Fibroblast of skin of back (primary cell): ENCODE results near the gene RERE.
A peak's percentile ranks its signal among the peaks of the same experiment; 100 is the strongest.

ENCODE experiments used
- DNase-seq: peaks from one replicate; pipeline ENCODE4 v3.0.0-alpha.2; 2013

The RERE gene

DNA sequence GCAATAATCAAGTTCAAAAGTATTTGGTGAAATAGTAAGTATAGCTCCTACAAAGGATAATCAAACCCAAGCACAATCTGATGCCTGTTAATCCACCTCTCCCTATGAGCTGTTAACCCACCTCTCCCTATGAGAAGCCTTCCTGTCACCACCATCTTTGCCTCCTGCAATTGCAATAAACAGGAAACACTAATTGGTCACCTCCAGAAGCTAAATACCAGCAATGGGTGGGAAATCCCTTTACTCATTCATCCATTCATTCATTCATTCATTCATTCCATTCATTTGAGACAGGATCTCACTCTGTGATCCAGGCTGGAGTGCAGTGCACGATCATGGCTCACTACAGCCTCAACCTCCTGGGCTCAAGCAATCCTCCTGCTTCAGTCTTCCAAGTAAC is 132.8 kb downstream of the RERE start:
- DNase-seq: no peak

DNA sequence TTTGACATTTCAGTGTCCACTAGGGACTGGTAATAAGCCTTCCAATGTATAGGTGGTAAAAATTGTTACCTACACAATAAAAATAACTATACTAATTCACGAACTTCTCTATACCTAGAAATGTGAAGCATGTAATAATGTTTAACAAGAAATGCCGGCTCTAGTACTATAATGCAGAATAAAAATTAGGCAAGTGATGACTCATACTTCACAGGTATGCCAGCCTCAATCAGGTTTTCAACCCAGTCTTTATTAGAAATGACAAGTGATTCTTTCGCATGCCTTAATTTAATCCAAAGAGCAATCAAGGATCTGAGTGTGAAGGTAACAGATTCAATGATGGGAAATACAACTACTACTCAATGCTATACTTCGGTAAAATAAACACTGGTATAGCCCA is 134.9 kb downstream of the RERE start:
- no peak for DNase-seq

DNA sequence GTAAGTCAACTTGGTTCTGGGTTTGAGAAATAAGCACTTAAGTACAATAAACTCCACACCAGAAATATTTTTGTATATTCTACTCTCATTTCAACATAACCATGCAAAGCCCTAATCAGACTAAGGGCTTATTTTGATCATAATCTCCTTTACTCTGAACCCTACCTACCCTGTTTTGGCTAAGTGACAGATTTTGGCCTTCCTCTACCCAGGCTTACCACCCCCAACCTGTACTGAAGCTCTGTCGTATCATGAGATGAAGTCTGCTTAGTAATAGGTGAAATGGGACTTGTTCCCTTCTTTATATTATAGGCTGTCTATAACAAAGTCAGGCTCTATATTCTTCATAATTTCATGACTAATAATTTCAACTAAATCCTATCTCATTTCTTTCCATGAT is 135.5 kb downstream of the RERE start:
- DNase-seq: no peak

DNA sequence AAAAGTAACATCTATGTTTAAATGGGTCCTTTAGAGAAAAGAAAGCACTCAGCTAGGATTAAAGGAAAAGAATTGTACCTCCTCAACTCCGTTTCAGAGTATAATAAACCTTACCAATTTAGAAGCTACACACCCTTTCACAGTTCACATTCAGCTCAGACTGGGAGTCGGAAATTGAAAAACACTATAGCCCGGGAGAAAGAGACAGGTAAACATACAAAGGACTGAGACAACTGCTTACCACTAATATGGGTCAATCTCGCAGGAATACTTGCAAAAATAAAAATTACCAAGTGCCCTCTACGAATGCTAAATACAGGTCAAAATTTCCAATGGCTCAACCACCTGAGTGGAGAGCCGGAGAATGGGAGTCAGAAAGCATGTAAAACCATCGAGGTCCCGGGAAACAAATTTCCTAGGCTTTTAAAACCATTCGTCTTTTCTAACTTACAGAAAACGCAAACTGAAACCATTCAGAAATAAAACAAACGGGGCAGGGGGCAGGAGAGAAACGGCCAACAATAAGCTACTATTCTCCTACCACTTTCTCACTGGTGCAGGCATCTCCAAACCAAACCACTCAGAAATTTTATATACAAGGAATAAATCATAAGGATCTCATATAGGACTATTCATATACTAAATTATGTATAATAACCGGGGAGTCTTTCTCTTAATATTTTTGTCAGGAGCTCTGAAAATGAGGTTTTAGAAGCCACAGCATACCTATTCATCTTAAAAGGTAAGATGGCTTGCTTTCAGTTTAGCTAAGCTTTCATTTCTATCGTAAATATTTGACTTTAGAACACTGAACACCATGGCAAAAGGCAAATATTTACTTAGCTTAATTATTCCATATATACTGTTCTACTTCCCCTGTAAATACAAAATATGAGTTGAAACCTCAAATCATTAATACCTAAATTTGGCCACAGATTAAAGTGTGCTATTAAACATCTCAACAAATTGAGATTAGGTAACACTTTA is 136.5 kb downstream of the RERE start:
- no peak for DNase-seq

DNA sequence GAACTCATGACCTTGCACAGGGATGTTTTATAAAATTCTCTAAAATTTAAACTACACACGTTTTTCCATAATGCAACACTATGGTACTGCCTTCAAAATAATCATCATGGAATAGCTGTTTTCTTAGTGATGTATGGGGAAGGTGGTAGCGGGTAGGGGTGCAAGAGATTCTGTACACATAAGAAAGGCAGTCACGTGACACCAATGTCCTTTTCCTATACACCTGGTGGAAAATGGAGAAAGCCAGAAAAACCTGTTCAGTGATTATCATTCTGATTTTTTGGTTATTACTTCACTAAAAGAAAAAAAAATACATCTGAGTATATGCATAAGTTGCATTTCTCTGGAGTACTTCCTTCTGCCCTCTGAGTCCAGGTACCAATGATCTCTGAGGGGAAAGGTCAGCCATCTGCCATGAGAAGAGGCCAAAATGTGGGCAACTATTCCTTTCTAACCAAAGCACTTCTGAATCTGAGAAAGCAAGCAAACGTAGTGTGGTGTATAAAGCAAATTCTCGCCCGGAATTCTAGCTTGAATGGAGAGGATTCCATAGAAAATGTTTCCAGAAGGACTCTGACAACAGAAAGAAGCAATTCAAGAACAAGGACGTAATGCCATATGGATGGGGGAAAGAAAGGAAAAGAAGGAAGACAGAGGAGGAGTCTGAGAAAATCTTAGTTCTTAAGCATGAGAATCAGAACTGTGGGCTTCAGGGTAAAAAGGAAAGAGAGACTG is 137.3 kb downstream of the RERE start:
- no peak for DNase-seq

DNA sequence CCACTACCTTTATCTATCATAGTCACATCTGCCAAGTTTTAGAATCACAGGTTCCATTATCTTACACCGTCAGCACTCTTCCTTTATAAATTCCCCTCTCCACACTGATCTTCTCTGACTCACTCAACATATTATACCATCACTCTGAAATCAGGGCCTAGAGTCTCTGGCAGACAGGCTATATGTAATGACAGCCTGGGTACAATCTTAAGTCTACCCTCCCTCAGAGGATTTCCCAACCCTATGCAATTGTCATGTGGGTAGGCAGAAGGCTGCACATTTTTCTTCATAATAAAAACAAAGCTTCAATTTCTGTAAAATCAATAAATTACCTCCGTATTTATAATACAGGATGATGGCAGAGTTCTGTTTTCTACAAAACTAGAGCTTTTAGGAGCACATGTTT is 138.0 kb downstream of the RERE start:
- peak; percentile 73 for DNase-seq

DNA sequence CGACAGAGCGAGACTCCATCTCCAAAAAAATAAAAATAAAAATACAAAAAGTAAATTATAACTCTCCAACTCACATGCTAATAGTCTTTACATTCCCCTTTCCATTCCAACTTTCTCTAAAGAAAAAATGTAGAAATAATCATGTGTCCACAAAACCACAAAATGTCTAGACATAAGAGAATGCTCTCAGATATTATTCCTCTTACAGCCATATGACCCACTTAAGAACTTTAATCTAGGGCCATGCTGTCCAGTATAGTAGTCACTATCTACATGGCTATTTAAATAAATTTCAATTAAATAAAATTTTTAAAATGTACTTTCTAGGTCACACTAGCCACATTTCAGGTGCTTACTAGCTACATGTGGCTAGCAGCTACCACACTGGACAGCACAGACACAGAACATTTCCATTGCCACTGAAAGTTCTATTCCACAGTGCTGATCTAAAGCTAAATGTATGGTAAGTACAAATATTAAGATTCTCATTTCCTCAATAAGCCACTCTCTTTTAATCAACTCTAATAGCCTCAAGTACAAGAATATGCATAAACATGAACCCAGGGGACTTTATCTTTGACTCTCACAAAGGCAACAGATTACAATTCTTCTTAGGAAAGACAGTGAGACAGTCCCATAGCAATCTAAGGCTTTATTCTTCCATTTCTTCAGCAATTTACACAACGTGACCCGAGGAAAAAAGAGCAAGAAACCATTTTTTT is 138.6 kb downstream of the RERE start:
- DNase-seq: peak; percentile 72

DNA sequence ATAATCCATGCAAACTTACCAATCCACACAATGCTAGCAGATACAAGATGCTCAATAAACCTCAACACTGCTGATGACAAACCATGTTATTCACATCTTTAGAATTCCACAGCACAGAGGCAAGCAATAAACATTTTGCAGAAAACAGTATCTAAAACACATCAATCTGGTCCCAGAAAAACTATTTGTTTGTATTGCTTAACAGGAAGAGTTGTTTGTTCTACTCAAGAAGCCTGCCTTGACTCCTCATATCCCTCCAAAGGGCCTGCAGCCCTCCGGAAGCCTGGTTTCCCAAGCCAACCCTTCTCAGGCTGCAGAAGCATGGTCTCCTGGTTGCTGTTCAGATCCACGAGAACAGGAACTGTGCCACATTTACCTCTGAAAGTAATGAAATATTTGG is 139.7 kb downstream of the RERE start:
- DNase-seq: no peak

DNA sequence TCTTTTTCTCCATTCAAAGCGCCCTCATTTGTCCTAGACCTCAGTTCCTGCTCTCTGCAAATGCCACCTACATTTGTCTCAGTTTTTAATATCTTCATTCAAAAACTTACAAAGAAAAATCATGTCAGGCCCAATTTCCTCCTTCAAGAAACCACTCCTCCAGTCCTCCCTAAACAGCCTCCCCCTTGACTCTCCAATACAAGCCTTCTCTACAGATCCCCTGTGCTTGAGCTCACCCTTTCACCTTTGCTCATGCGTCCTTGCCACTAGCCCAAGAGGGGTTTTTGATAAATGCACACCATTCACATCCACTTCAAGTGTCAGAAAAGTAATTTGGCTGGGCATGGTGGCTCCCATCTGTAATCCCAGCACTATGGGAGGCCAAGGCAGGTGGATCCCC is 140.6 kb downstream of the RERE start:
- DNase-seq: no peak

DNA sequence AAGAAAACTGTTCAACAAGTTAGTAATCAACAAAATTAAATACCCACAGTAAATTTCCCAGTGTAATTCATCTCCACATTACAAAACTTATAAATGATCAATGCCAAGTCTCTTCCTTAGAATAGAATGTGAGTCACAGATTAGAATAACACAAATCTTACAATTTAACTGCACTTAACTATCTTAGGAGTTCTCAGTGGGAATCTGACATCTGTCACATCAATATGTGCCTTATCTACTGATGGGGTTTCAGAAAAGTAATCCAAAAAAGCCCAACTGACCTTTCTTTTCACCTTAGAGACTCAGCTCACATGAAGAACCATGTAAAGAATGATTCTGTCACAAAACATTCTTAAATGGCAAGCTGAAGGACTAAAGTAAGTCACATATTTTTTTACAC is 141.4 kb downstream of the RERE start:
- no peak for DNase-seq

DNA sequence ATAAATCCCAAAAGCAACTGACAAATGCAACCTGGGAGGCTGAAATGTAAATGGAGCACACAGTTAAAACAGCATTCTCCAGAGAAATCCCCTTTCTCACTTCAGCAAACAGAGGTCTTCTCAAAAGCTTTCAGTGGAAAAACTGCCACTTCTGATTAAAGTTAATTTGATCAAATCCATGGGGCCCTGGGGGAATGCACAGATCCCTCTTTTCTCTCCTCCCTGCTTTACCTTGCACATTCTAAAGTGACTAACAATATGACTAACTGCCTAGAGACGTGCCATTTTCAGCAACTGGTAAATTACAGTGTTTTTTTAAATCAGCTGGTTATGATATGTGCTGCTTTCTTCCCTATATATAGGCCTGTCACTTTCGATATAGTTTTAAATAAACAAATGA is 142.5 kb downstream of the RERE start:
- DNase-seq: peak; percentile 88

DNA sequence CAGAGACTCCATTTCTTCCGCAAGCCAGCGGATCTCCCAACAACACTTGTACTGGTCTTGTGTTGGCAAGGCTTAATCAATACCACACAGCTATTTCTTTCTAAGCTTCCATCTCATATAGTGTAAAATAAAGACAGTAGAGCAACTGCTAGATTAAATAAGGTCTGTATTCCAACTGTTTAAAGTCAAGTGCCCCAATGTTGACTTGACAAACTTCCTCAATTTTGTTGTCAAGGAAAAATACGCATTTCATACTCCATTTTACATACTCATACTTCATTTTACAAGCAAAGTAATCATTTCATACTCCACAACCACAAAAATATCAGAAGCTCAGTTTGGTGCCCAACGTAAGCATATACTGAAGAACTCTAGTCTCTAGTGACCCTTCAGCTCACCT is 143.0 kb downstream of the RERE start:
- DNase-seq: no peak

DNA sequence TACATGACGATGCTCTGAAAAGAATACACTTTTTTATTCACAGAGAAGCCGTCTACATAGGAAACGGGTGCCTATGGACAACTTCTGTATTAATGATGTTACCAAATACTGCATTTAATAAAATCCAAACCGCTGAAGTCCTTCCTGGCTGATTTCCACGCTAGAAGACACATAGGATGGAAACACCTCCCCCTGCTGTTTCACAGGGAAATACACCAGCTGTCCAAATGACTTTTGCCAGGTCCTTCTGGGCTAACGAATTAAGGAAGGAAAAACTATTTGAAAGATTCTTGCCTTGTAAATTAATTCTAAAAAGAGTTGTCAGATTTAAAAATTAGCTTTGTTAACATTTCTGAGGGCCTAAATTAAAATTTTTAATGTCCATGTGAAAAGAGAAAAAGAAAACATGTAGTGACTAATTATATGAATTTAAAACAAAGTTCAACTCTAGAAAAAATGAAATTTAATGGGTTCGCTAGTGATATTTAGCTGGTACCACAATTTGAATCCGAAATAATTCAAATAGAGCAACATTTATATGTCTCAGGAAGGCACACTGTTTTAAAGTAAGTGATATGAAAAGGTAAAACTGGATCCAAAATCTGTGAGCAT is 146.0 kb downstream of the RERE start:
- peak; percentile 74 for DNase-seq

DNA sequence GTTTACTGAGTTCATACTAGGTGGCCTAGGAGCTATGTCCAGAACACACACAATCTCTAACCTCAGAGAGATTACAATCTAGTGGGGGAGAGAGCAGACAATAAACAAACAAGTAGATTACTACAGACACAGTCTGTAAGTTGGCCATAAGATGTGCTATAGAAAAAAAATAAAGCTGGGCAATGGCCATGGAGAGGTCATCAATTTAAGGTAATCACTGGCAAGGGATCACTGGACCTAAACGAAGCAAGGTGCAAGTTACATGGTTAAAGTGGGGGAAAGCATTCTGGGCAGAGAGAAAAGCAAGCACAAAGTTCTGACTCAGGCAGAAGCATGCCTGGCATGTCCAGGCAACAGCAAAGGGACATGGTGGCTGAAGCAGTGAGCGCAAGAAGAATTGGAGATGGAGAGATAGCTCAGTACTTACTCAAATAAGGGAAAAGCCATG is 147.0 kb downstream of the RERE start:
- DNase-seq: peak; percentile 67

DNA sequence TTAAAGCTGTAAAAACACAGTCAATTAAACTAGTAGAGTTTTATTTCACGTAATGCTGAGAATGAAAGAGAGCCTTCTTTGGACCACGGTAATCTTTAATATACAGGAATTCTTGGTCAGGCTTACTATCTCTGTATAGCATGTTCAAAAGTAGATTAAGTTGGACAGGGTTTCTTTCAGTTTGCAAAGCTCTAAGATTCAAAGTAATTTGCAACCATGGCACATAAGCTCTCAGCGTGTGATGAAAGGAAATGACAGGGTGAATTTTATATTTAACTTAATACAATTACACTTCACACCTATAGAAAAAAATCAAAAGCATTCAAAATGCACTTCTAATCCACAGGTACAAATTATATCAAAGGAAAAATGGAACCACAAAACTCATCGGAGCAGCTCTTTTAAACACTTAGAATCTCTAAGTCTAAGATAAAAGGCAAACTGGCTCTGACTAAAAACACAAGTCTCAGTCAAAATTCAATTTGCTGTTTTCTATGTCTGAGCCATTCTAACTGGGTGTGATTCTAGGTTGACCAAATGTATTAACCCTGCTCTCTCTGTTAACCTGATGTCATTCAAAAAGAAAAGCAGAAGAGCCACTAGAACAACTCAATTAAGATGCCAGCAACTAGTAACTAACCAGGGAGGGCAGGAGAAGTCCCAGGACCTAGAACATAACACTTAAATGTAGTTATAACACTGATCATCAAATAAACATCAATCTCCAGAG is 147.7 kb downstream of the RERE start:
- DNase-seq: no peak

DNA sequence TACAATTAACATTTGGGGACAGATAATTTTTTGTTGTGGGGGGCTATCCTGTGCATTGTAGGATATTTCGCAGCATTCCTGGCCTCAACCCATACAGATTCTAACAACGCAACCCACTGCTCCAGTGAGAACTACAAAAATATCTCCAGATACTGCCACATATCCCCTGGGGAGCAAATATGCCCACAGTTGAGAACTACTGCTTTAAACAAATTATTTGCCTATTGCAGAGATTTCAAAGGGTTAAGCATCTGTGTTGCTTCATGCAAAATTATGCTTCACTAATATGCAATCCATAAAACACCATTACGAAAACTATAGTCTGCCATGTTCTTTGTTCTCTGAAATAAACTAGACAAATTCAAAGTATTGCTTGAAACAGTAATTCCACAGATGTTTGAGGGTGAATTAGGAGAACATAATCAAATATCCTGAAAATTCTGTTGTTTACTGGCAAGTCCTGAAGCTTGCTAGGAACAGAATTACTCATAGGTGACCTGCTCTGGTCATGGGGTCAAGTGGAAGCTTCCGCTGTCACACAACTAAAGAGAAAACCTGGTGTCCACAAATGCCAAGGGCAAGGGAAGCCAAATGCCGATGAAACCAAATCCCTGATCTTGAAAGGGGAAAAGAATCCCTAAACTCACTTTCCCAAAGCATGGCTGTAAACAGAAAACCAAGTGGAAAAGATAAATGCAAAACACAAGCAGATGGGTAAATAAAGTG is 149.4 kb downstream of the RERE start:
- DNase-seq: no peak

DNA sequence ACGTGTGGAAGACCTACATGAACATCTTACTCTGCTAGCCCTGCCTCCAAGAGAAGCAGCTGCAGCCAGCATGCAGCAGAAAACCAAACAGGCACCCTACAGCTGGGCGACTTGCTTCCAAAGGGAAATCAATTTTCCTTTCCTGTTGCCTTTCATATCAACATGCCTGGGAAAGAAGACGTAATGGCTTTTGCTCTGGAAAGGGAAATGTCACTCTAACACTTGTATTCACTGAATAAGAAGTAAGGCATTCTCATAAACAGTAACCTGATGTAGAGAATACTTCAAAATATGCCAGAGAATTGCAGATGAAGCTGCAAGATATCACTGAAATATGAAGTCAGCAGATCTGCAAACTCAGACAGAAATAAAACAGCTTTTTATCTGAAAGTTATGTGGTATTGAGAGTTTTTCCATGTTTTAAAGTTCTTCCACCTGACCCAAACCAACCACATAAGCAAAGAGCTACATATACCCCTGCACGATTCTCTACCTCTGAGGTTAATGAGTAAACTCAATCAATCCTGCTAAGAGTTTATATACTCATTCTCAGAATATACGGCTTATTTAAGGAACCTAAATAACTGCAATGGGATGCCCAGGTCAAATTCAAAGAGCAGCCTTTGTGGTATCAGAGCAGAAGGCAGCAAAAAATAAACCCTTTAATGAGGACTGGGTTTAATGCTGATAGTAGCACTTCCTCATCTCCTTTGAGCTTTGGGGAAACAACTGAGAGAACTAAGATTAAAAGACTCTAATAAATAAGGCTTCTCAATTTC is 150.9 kb downstream of the RERE start:
- no peak for DNase-seq

DNA sequence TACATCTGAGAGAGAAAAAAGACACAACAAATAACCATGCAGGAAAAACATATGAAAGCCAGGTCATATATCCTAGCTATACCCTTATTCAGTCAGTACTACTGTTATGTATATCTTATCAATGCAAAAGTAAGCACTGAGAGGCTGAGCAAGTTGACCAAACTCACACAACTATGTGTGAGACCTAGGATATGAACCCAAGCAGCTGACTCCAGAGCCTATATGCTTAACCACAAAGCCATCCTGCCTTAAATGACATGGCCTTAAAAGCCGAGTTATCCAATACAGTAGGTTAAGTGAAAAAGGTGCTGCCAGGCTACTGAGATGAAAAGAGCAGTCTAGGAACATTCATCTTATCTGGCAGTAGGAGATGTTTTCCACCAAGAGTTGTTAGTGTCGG is 151.6 kb downstream of the RERE start:
- DNase-seq: no peak

DNA sequence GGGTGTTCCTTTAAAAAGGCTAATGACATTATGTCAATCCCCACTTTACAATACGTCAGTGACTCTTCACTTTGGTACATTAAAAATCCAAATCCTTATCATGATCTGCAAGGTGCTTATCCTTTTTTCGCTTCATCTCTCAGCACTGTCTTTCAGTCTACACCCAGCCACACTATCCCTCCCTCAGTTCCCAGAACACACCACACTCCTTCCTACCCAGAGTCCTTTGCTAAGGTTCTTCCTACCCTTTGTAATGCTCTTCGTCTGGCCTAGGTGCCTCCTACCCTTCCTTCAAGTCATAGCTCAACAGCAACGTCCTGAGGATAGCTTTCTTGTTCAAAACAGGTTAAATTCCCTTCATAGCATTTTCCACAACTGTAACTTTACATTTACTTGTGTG is 152.6 kb downstream of the RERE start:
- DNase-seq: no peak

DNA sequence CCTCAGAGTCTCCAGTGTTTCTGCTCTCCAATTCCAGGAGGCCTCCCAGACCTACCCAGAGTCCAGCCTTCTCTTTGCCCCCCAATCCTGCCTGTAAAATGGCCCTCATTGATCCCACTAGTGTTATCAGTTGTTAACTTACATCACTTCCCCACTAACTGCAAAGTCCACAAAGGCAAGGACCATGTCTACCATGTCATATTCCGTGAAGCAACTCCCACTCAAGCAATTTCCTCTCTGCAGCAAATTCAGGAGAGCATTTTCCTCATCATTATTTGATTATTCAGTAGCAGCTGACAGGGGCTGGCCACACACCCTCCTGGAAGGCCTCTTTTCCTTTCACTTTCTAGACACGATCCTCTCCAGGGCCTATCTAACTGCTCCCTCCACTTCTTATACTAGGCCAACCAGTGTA is 153.5 kb downstream of the RERE start:
- no peak for DNase-seq
